Astrocyte of the spinal cord (primary cell): ENCODE measurements around the gene MKS1.

Source experiments
- DNase-seq: peaks from one replicate; pipeline ENCODE4 v3.0.0; 2011; ENCODE audit warnings: low read depth, low spot score
- H3K4me3 ChIP-seq: 2 replicates; pipeline ENCODE4 v1.5.1; 2011; ENCODE audit warnings: low read depth, mild to moderate bottlenecking, low read length, moderate library complexity
- in situ Hi-C: cut with HindIII; loops from 2 replicates; pipeline ENCODE4 v1.10.0; 2017; ENCODE audit warnings: low sequenced_read_pairs
- TF ChIP-seq, protein P1 (sequence below): IDR thresholded peaks from 2 replicates; pipeline ENCODE4 v1.5.1; 2012; ENCODE audit warnings: low read depth, mild to moderate bottlenecking, low read length, inconsistent platforms

Gene MKS1

DNA sequence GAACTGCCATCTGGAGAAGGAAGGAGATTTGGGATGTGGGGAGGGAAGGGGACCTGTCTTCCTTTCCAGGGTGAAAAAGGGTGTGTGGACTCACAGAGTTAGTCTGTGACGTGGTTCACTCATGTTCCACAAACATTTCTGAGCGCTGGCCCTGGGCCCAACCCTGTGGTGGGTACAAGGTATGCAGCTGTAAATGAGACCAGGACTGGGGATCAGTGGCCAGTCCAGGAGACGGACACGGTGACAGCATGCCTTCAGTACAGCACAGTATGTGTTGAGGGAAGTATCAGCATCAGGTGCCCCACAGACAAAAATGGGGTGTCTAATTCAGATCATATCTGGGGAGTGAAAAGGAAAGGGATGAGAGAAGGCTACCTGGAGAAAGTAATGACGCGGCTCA lies 32.0 kb downstream of the MKS1 start:
- H3K4me3 ChIP-seq: no peak overlapping the region
- DNase-seq: no peak
- TF ChIP-seq, protein P1, sequence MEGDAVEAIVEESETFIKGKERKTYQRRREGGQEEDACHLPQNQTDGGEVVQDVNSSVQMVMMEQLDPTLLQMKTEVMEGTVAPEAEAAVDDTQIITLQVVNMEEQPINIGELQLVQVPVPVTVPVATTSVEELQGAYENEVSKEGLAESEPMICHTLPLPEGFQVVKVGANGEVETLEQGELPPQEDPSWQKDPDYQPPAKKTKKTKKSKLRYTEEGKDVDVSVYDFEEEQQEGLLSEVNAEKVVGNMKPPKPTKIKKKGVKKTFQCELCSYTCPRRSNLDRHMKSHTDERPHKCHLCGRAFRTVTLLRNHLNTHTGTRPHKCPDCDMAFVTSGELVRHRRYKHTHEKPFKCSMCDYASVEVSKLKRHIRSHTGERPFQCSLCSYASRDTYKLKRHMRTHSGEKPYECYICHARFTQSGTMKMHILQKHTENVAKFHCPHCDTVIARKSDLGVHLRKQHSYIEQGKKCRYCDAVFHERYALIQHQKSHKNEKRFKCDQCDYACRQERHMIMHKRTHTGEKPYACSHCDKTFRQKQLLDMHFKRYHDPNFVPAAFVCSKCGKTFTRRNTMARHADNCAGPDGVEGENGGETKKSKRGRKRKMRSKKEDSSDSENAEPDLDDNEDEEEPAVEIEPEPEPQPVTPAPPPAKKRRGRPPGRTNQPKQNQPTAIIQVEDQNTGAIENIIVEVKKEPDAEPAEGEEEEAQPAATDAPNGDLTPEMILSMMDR: no peak
- in situ Hi-C loops: no loop called here

DNA sequence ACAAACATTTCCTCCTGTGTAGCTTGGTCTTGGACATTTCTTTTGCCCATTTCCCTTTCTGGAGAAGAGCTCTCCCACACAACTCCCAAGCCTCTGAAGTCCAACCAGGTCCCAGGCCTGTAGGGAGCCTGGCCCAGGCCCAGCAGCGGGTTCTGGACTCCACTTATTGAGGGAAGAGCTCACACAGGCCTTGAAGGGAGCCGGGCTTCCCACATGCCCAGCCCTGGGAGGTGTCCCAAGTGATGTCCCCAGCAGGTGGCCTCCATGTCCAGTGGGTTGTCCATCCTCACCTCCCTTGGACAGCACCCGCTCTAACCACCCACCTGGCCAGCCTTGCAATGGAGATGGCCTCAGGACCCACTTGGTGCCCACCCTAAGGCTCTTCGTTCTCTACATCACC lies 32.5 kb downstream of the MKS1 start:
- H3K4me3 ChIP-seq: no peak overlapping the region
- in situ Hi-C loops: no loop called here
- TF ChIP-seq, protein P1: no peak
- DNase-seq: no peak

DNA sequence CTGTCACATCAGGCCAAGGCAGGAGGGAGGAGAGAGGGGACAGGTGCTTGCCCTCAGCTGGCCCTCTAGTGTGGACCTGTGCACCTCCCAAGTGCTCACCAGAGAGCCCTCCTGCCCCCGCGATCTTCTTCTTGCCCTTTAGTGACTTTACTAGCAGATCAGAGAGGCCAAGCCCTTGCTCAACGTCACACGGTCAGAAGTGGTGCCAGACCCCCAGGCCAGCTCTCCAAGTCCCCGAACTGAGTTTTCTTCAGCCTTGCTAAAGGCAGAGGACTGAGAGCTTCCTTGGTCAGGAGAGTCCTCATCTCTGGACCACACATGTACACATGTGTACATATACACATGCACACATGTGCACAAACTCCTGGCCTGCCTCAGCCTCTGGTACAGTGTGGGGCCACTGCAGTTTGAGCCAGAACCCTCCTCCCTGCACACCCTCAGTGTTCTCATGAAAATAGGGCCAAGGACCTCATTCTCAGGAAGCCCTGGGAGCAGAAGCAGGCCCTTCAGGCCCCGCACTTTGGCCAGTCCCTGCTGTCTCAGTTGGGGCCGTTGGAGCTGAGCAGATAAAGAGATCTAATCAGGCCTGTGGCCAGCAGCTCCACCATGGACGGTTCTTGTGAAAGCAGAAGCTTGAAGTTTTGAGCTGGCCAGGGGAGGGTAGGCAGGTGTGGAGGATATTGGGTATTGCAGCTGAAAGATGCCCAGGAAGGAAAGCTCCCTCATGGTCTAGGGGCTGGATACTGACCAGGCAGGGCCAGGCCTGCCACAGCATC lies 33.9 kb downstream of the MKS1 start:
- no peak for DNase-seq
- no peak overlapping the region for H3K4me3 ChIP-seq
- in situ Hi-C loops: no loop called here
- TF ChIP-seq, protein P1: no peak

DNA sequence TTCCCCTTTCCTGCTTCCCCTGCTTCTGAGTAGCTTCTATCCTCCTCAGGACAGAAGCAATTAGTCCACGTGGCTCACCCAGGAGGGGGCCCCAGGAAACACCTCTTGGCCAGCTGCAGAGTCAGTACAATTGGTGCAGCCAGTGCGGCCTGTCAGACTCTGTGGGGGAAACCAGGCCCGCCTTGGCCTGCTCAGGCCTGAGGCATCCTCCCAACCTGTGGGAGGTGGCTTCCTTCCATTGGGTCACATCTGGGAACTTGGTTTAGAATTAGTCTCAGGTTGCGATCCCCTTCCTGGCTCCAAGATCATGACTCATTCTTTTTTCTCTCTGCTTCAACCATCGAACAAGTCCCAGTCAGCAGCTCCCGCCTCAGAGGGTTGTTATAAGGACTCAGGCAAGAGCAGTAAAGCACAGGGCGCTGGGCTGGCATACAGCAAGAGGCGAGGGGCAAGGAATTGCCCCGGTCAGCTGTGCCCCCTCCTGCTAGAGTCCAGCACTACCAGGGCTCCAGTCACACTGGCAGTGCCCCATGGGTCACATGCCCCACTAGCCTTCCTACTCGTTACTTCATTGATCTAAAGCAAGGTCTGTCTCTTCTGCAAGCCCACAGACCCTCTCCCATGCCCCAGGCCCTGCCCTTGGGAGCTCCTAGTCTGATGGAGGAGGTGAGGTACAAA lies 34.6 kb downstream of the MKS1 start:
- TF ChIP-seq, protein P1: no peak
- H3K4me3 ChIP-seq: no peak overlapping the region
- in situ Hi-C loops: no loop called here
- peak; percentile 67 for DNase-seq

DNA sequence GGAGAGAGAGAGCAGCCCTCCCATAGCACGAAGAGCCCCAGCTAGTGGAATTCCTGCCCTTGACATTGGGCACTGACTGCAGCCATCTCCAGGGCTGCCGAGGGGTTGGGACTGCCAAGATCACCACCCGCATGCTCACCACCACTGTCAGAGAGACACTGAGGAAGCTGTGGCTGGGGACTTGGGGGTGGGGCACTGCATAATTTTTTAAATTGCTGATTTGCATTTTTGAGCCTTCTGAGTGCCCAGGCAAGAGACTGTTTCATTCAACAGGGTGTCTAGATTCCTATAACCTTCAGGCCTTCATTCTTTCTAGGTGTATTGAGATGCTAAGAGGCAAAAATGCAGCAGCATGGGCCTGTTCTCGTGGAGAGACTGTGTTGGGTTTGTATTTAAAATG lies 35.5 kb downstream of the MKS1 start:
- TF ChIP-seq, protein P1: no peak
- no peak overlapping the region for H3K4me3 ChIP-seq
- in situ Hi-C loops: no loop called here

DNA sequence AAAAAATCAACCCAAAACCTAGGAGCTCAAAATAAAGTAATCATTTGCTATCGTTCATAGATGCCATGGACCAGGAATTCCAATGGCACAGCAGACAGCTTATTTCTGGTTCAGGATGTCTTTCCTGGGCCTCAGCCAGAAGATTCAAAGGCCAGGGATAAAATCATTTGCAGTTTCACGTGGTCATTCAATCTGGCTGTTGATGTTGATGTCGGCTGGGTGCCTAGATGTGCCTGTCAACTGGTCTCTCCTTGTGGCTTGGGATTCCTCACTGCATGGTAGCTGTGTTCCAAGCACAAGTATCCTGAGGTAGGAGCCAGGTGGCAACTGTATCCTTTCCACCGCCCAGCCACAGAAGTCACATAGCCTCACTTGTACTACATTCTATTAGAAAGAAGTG lies 37.3 kb downstream of the MKS1 start:
- DNase-seq: no peak
- no peak overlapping the region for H3K4me3 ChIP-seq
- in situ Hi-C loops: no loop called here
- TF ChIP-seq, protein P1: no peak

More for the DNA sequence above, 35.5 kb downstream of the MKS1 start:
- DNase-seq: no peak
